Activated CD8-positive, alpha-beta memory T cell treated with anti-CD3 and anti-CD28 coated beads, Interleukin-2, amount 10 ng/mL, durations not matched to agents 7 days and 5 days (primary cell): Measurements from ENCODE around the gene YPEL4. TPM values are rescaled to one million over a fixed set of nuclear protein-coding genes. Genes with fewer than 3 reads are reported as not detected.

Source experiments
- ATAC-seq: fragments of 150-1000 bp; cut with Tn5 transposase; one replicate; pipeline ENCODE4 v1.10.0; 2021; ENCODE audit warnings: moderate library complexity
- CTCF ChIA-PET: fragments of 350-600 bp; sonication (Branson Sonifier 250); formaldehyde crosslinking; loops from one replicate; lab custom pipeline; 2021; ENCODE audit warnings: antibody characterized with exemption; lab: Charles Lee
- DNase-seq: peaks from one replicate; pipeline ENCODE4 v3.0.0-alpha.2; 2020
- H3K27ac Mint-ChIP-seq: one replicate; pipeline ENCODE4 v1.8.0; 2021; ENCODE audit warnings: mild to moderate bottlenecking, mixed read lengths
- H3K27me3 Mint-ChIP-seq: one replicate; pipeline ENCODE4 v1.8.0; 2021; ENCODE audit warnings: mixed read lengths
- H3K36me3 Mint-ChIP-seq: one replicate; pipeline ENCODE4 v1.8.0; 2021; ENCODE audit warnings: mild to moderate bottlenecking, mixed read lengths
- H3K4me1 Mint-ChIP-seq: one replicate; pipeline ENCODE4 v1.8.0; 2021; ENCODE audit warnings: mixed read lengths
- H3K4me3 Mint-ChIP-seq: one replicate; pipeline ENCODE4 v1.8.0; 2021; ENCODE audit warnings: mild to moderate bottlenecking, moderate library complexity, mixed read lengths
- H3K9me3 Mint-ChIP-seq: one replicate; pipeline ENCODE4 v1.8.0; 2022; ENCODE audit warnings: low read depth, mixed read lengths
- total RNA-seq, 2 experiments: library from RNA; stranded (reverse); gene quantifications; one replicate each; pipeline ENCODE4 v1.2.3, GENCODE V29; 2021

Gene YPEL4
- total RNA-seq, 2 experiments from 2014 or later, result 0.42 to 1.0 TPM

GRCh38 chr11:57647372-57647771 is 2.3 kb downstream of the YPEL4 start:
- CTCF ChIA-PET, result interaction anchor here (1.1 to 10.0 kb wide), 8 partner anchors 8 to 189 kb away, joined by 3 to 267 read pairs (median 6); partner anchors contain the start of gene UBE2L6
- H3K4me3 Mint-ChIP-seq, result no peak overlapping the region
- H3K9me3 Mint-ChIP-seq, result no peaks in the 10 kb centered on the region
- ATAC-seq, result no peak
- H3K4me1 Mint-ChIP-seq, result peaks cover 39% of the 10 kb centered on the region
- DNase-seq, result no peak
- no peak overlapping the region for H3K27ac Mint-ChIP-seq
- peaks cover 57% of the 10 kb centered on the region for H3K27me3 Mint-ChIP-seq
- no peaks in the 10 kb centered on the region for H3K36me3 Mint-ChIP-seq

- no peak for DNase-seq
- H3K4me3 Mint-ChIP-seq, result no peak overlapping the region
- H3K27me3 Mint-ChIP-seq, result peaks cover 57% of the 10 kb centered on the region
- H3K4me1 Mint-ChIP-seq, result peaks cover 36% of the 10 kb centered on the region
- no peaks in the 10 kb centered on the region for H3K36me3 Mint-ChIP-seq
- ATAC-seq, result no peak
- H3K9me3 Mint-ChIP-seq, result no peaks in the 10 kb centered on the region
- H3K27ac Mint-ChIP-seq, result no peak overlapping the region
- CTCF ChIA-PET, result interaction anchor here (1.1 to 10.0 kb wide), 5 partner anchors 21 to 154 kb away, joined by 3 to 267 read pairs (median 5); partner anchors contain the start of gene UBE2L6
Observed at GRCh38 chr11:57646799-57647303, 2.9 kb downstream of the YPEL4 start.

- Mint-ChIP-seq H3K27me3 (peaks cover 60% of the 10 kb centered on the region), H3K4me1 (peaks cover 38% of the 10 kb centered on the region), H3K27ac (no peak overlapping the region), H3K4me3 (no peak overlapping the region), H3K36me3 (no peaks in the 10 kb centered on the region), H3K9me3 (no peaks in the 10 kb centered on the region)
- CTCF ChIA-PET, result interaction anchor here (1.0 to 10.0 kb wide), 6 partner anchors 11 to 153 kb away, joined by 3 to 267 read pairs (median 4); partner anchors contain the start of genes CLP1 and UBE2L6
- DNase-seq, result no peak
- ATAC-seq, result no peak
Observed at GRCh38 chr11:57646194-57646798, 3.4 kb downstream of the YPEL4 start.

GRCh38 chr11:57645689-57646085 is 4.0 kb downstream of the YPEL4 start:
- Mint-ChIP-seq H3K4me1 (peaks cover 36% of the 10 kb centered on the region), H3K27me3 (peaks cover 64% of the 10 kb centered on the region), H3K9me3 (no peaks in the 10 kb centered on the region), H3K4me3 (no peak overlapping the region), H3K36me3 (no peaks in the 10 kb centered on the region), H3K27ac (no peak overlapping the region)
- no peak for ATAC-seq
- no peak for DNase-seq
- CTCF ChIA-PET, result interaction anchor here (1.0 to 10.0 kb wide), 10 partner anchors 8 to 310 kb away, joined by 3 to 267 read pairs (median 15); partner anchors contain the start of genes CLP1, RTN4RL2, SSRP1 and UBE2L6

- no peak overlapping the region for H3K4me3 Mint-ChIP-seq
- ATAC-seq (peak; percentile 83), DNase-seq (peak; percentile 90)
- peaks cover 33% of the 10 kb centered on the region for H3K4me1 Mint-ChIP-seq
- no peak overlapping the region for H3K27ac Mint-ChIP-seq
- H3K9me3 Mint-ChIP-seq, result no peaks in the 10 kb centered on the region
- H3K36me3 Mint-ChIP-seq, result no peaks in the 10 kb centered on the region
- H3K27me3 Mint-ChIP-seq, result peaks cover 64% of the 10 kb centered on the region
- CTCF ChIA-PET, result interaction anchor here (0.5 to 10.0 kb wide), 42 partner anchors 9 to 319 kb away, joined by 3 to 267 read pairs (median 4); partner anchors contain the start of genes CLP1, RTN4RL2, SELENOH and SMTNL1
Observed at GRCh38 chr11:57644748-57645688, 4.7 kb downstream of the YPEL4 start.

GRCh38 chr11:57643802-57644201 is 5.9 kb downstream of the YPEL4 start:
- CTCF ChIA-PET, result interaction anchor here (0.9 to 10.0 kb wide), 32 partner anchors 9 to 310 kb away, joined by 3 to 267 read pairs (median 5); partner anchors contain the start of genes CLP1, RTN4RL2, SELENOH and SSRP1
- ATAC-seq (no peak), DNase-seq (no peak)
- Mint-ChIP-seq H3K27me3 (peaks cover 62% of the 10 kb centered on the region), H3K4me1 (peaks cover 25% of the 10 kb centered on the region), H3K36me3 (no peaks in the 10 kb centered on the region), H3K9me3 (no peaks in the 10 kb centered on the region), H3K4me3 (no peak overlapping the region), H3K27ac (no peak overlapping the region)

GRCh38 chr11:57641011-57641807 is 8.5 kb downstream of the YPEL4 start:
- Mint-ChIP-seq H3K27me3 (peaks cover 51% of the 10 kb centered on the region), H3K36me3 (no peaks in the 10 kb centered on the region), H3K27ac (no peak overlapping the region), H3K4me1 (peaks cover 19% of the 10 kb centered on the region), H3K9me3 (no peaks in the 10 kb centered on the region), H3K4me3 (no peak overlapping the region)
- no peak for DNase-seq
- CTCF ChIA-PET, result interaction anchor here (0.9 to 10.0 kb wide), 20 partner anchors 9 to 298 kb away, joined by 3 to 267 read pairs (median 5); partner anchors contain the start of genes SELENOH and UBE2L6
- ATAC-seq, result peak; percentile 46

GRCh38 chr11:57640068-57640800 is 9.5 kb downstream of the YPEL4 start:
- Mint-ChIP-seq H3K27ac (no peak overlapping the region), H3K9me3 (no peaks in the 10 kb centered on the region), H3K27me3 (peaks cover 43% of the 10 kb centered on the region), H3K36me3 (no peaks in the 10 kb centered on the region), H3K4me1 (peaks cover 13% of the 10 kb centered on the region), H3K4me3 (no peak overlapping the region)
- DNase-seq (no peak), ATAC-seq (no peak)
- CTCF ChIA-PET, result interaction anchor here (1.2 to 10.0 kb wide), 18 partner anchors 8 to 208 kb away, joined by 3 to 267 read pairs (median 8); partner anchors contain the start of genes RTN4RL2 and UBE2L6

- Mint-ChIP-seq H3K4me3 (peak overlapping the region; percentile 80), H3K27me3 (peaks cover 44% of the 10 kb centered on the region), H3K27ac (no peak overlapping the region), H3K4me1 (peaks cover 13% of the 10 kb centered on the region), H3K9me3 (no peaks in the 10 kb centered on the region), H3K36me3 (no peaks in the 10 kb centered on the region)
- ATAC-seq (peak; percentile 6), DNase-seq (no peak)
- CTCF ChIA-PET, result interaction anchor here (0.8 to 10.0 kb wide), 14 partner anchors 9 to 207 kb away, joined by 3 to 267 read pairs (median 4); partner anchors contain the start of genes RTN4RL2 and UBE2L6
Observed at GRCh38 chr11:57639321-57640067, 10.2 kb downstream of the YPEL4 start.

GRCh38 chr11:57638811-57639320 is 10.8 kb downstream of the YPEL4 start:
- peak; percentile 25 for ATAC-seq
- H3K27me3 Mint-ChIP-seq, result peaks cover 48% of the 10 kb centered on the region
- no peaks in the 10 kb centered on the region for H3K36me3 Mint-ChIP-seq
- no peak overlapping the region for H3K27ac Mint-ChIP-seq
- DNase-seq, result no peak
- H3K9me3 Mint-ChIP-seq, result no peaks in the 10 kb centered on the region
- peak overlapping the region; percentile 80 for H3K4me3 Mint-ChIP-seq
- CTCF ChIA-PET, result interaction anchor here (0.8 to 10.0 kb wide), 8 partner anchors 8 to 181 kb away, joined by 3 to 267 read pairs (median 8); partner anchors contain the start of gene UBE2L6
- H3K4me1 Mint-ChIP-seq, result peaks cover 13% of the 10 kb centered on the region
